Cardiac septum (tissue), 1 donor: ENCODE results near the gene DIP2C. TPM values are rescaled to one million over a fixed set of nuclear protein-coding genes. Genes with fewer than 3 reads are reported as not detected.
"Not testable (repeated sequence)": the region's sequence is repeated elsewhere in the genome, so short reads cannot be mapped to it uniquely, and the experiment has no call there.

Experiments used
- DNase-seq: peaks from one replicate; pipeline ENCODE4 v3.0.0-alpha.2; 2020; ENCODE audit warnings: low spot score
- intact Hi-C: fragments of 100-400 bp; cut with DNase I; formaldehyde crosslinking; loops from one replicate; pipeline ENCODE4 v1.14.0; 2022
- total RNA-seq: library from RNA; stranded (reverse); fragmentation: NEBNext Ultra II Directional; extraction: Animal tissue kit (Norgen Biotek cat#: 25700); gene quantifications from one replicate; pipeline ENCODE4 v1.2.1, GENCODE V29; 2021
- donor health status: DM: no; HTN: no; CAD: no.

The DIP2C gene
- total RNA-seq, 1 donor from 2014 or later, result 28.8 TPM

DNA sequence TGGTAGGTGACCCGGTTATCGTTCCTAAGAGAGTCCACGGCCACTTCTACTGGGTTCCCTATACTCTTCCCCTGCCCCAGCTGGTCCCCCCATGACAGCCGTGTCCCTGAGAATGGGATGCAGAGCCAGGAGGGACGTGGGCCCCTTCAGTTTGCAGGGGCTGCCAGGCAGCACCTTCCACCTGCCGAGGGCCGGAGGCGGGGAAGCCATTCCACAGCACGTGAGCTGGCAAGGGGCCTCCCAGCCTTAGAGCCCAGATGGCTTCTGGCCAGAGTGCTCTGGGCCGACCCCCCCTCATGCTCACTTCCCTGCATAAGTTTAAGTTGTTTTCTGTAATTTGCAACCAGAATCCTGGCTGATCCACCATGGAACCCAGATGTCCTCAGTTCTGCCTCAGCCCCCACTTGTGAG lies 39.0 kb downstream of the DIP2C start:
- intact Hi-C loops, result no loop called here
- DNase-seq, result no peak

DNA sequence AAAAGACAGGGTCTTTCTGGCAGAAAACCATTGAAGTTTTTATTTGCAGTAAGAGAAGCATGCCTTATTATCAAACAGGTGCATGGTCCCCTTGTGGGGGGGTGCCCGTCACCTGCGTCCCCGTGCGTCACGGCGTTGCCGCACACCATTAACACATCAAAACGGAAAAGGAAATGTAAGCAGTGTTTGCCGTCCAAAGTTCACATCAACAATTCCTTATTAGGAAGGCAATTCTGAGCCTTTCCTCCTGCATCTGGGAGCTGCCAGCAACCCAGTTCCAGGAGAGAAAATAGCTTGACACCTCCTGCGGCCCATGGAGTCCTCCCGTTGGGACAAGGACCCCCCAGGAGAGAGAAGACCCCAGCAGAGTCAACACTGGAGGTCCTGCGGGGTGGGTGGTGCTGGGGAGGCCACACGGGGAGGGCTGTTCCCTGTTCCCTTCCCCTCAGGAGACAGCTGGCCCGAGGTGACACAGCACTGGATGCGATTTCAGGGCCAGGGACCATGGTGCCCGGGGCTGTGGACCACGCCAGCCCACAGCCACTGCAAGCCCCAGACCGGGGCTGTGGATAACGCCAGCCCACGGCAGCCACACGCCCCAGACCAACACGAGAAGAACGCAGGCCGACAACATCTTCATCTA lies 39.5 kb downstream of the DIP2C start:
- no peak for DNase-seq
- intact Hi-C loops, result no loop called here

DNA sequence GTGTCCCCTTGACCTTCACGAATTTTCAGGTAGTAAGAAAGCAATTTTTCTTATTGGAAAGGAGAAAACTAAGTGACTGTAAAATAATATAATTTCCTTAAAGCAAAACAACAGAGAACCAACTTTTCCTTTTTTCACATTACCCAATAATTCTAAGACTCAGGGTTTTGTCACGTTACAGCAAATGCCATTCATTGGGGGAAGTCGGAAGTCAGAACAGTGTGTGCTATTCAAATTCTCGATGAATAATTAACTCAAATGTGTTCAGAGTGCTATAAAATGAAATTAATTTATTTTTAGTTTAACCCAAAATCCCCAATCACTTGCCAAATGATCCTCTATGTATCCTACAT lies 40.0 kb downstream of the DIP2C start:
- intact Hi-C loops, result no loop called here
- DNase-seq, result no peak

DNA sequence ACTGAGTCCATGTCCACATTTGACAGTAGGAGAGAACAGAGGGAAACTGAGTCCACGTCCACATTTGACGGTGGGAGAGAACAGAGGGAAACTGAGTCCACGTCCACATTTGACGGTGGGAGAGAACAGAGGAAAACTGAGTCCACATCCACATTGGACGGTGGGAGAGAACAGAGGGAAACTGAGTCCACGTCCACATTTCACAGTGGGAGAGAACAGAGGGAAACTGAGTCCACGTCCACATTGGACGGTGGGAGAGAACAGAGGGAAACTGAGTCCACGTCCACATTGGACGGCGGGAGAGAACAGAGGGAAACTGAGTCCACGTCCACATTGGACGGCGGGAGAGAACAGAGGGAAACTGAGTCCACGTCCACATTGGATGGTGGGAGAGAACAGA lies 42.4 kb downstream of the DIP2C start:
- intact Hi-C loops, DNase-seq: not testable (repeated sequence)

DNA sequence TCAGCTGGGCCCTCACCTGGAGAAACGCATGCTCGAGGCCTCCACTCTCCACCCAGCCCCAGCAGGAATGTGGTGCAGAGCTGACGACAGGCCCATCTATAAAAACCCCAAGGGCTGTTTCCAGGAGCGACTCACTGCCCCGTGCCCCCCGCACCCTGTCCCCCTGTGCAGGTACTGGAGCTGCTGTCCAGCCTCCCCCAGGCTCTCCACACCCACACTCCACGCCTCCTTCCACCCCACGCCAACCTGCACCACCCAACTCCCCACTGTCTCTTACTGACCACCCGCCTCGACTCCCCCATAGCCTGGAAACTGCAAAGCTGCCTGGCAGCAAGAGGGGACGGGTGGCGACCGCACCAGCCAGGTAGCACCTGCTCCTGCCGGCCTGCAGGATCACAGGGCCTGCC lies 43.3 kb downstream of the DIP2C start:
- intact Hi-C loops, result no loop called here
- DNase-seq, result peak; percentile 68

DNA sequence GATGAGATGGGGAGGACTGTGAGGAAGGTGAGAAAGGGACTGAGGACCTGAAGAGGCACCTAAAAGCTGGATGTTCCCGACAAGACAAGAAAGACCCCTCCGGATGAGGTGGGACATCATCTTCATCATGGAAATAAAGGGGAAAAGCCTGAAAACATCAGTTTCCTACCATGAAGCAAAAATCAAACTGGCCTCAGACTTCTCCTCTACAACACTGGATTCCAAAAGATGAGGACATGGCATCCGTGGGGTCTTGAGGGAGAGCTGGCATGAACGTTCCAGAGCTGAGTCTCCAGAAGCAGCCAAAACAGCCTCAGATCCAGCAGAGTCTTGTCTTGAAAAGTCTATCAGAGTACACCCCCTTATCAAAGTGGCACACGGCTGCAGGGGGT lies 44.5 kb downstream of the DIP2C start:
- peak; percentile 46 for DNase-seq
- intact Hi-C loops, result no loop called here

DNA sequence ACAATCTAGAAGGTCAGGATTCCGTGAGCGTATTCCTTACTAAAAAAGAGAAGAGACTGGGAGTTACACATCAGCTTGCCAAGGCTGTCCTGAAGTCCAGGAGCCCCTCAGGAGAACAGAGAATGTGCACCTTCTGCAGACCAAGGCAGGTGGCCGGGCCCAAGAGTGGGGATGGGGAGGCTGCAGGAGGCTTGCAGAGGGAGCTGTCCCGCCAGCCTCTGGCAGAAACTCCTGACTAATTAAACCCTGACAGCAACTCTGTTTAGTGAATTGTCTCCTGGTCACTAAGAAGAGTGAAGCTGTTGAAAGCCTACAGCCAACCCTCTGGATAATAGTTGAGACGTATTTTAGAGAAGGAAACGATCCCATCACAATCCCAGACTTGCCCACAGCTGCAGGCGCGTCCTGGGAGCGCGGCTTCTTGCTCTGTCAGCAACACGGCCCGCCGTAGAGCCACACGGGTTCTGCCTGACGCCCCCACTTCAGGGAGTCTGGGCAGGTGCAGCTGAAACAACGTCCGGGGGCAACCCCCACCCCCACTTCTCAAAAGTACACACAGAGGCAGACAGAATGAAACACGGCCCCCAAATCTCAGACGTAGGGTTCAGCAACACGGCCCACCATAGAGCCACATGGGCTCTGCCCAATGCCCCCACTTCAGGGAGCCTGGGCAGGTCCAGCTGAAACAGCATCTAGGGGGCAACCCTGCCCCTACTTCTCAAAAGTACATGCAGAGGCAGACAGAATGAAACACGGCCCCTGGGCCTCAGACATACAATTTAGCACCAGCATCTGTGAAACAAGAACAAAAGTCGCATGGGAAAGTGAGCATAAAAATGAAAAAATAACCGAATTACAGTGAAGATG lies 45.2 kb downstream of the DIP2C start:
- intact Hi-C loops, result no loop called here

DNA sequence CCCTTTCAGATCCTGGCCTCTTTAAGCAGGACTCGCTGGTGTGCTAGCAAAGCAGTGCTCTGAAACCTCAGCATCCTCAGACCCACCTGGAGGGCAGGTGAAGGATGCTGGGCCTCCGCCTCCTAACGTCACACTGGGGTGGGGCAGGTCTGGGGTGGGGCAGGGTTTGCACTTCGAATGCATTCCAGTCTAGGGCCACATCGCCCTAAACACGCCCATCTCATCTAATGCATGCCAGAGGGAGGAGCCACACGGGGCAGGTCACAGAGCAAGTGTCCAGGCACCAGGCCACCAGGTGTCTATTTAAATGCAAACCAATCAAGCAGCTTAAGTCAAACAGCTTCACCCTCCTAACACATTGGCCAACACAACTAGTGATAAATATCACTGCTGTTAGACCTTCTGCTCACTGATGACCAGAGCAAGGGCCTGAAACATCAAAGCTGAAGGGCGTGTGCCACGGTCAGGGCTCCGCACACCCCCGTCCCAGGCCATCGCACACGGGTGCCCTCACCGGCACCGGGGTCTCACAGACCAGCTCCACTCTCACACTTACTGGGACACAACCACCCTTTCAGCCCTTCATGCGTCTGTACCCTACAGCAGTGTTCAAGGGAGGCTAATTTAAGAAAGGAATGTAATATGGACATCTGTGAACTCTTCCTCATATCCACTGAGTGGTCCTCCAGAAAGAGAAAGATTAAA lies 47.1 kb downstream of the DIP2C start:
- intact Hi-C loops, result no loop called here

More for the DNA sequence above, 45.2 kb downstream of the DIP2C start:
- DNase-seq, result peak; percentile 58

DNA sequence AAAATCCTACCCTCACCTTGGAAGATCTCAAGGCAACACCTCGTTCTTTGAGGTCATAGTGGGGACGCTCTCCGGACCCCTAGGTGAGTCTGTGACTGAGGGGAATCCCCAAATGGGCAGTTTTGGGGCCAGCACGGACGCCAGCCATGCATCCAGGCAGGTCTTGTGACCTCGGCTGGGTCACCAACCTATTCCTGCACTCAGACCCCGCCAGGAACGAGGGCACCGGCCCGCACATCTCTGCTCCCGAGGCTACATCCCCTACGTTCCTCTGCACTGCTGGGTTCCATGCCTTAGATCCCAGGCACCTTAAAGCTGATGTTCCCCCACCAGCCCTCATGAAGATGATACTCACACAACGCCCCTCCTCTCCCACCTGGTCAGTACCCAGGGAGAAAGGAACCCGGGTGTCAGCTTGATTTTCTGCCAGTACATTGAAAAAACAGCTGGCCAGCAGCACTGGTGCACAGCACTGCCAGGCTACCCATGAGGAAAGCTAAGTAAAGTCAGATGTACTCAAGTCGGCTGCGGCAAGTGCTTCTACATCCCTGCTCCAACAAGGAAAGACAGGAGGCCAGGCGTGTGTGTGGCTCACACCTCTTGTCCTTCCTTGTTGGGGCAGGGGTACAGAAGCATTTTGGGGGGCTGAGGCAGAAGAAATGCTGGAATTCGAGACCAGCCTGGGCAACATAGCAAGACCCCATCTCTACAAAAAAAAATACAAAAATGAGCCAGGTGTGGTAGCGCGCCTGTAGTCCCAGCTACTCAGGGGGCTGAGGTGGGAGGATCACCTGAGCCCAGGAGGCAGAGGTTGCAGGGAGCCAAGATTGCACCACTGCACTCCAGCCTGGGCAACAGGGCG lies 48.1 kb downstream of the DIP2C start:
- intact Hi-C loops, result no loop called here
- DNase-seq, result peak; percentile 41

More for the DNA sequence above, 47.1 kb downstream of the DIP2C start:
- peak; percentile 56 for DNase-seq

DNA sequence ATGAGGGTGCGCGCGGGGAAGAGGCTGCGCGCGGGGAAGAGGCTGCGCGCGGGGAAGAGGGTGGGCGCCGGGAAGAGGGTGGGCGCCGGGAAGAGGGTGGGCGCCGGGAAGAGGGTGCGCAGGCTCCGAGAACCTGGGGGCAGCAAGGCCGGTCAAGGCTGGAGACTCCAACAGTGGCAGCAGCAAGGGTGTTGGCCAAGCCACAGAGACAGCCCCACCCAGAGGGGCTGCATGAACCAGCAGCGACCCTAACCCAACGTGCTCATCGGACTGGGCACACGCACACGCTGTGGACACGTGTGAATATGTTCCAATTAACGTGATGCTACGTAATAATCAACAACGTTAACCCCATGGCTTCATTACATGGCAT lies 48.8 kb downstream of the DIP2C start:
- intact Hi-C loops, result no loop called here
- no peak for DNase-seq

DNA sequence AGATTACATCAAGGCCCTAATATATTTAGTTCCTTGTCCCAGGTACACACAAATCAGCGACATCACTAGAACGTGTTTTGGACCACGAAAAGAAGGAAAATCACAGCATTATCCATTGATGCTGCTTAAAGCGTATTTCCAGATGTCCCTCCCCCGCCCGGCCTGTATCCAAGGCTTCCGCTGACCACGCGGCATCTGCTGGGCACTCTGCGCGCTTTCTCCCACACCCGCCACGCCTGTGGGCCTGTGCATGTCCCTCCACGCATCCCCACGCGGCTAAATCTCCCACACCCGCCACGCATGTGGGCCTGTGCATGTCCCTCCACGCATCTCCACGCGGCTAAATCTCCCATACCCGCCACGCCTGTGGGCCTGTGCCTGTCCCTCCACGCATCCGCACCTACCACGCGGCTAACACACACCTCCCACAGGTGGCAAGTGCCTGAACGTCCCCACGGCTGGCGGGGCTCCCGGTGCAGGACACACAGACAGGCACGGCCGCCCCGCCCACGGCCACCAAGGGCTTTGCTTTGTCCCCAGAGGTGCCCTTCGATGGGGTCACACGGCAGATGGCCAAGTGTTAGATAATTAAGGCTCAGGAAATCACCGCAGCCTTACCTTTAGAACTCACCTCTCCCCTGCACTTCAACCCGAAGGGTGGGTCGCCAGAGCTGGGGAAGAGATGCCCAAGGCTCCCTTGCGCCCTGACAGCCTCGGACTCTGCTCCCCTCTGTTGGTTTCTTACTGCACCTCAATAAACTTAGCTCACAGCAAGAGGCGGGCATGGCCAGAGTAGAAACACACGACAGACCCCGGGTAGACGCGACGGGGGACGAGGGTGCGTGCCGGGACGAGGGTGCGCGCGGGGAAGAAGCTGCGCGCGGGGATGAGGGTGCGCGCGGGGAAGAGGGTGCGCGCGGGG lies 49.5 kb downstream of the DIP2C start:
- intact Hi-C loops, result no loop called here
- DNase-seq, result peak; percentile 68

DNA sequence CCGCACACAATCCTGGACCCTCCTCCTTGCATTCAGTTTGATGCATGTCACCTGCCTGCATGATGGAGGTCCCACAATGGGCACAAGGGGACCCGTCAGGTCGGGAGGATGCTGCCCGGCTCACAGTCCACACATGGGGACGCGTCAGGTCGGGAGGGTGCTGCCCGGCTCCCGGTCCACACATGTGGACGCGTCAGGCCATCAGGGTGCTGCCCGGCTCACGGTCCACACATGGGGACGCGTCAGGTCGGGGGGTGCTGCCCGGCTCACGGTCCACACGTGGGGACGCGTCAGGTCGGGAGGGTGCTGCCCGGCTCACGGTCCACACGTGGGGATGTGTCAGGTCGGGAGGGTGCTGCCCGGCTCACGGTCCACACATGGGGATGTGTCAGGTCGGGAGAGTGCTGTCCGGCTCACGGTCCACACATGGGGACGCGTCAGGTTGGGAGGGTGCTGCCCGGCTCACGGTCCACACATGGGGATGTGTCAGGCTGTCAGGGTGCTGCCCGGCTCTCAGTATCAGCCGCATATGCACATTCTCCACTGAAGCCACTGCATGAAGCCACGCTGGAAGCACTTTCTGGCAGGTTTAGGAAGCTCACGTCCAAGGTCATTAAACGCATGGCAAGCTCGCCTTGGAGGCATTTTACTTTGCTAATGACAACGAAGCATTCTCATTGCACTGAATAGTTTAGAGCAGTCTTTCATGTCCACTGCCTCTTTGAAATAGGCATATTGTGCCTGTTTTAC lies 50.3 kb downstream of the DIP2C start:
- intact Hi-C loops, result no loop called here
- no peak for DNase-seq

DNA sequence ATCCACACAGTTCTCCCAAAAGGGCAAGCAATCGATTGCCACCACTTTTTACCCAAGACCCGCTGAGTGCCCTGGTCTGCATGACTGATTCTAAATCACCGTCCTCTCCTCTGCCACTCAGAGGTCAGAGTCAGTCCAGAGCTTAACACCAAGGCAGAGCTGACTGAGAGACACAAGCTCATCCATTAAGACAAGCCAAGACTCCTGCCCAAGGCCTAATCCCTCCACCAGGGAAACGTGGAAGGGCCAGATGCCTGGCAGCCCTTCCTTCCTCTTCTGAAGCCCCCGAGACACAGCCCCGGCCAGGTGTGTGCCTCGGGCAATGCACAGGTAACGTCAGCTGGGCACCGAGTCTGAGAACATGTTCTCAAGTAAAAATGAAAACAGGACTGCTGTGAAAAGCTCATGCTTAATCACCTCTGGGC lies 51.7 kb downstream of the DIP2C start:
- intact Hi-C loops, result no loop called here

DNA sequence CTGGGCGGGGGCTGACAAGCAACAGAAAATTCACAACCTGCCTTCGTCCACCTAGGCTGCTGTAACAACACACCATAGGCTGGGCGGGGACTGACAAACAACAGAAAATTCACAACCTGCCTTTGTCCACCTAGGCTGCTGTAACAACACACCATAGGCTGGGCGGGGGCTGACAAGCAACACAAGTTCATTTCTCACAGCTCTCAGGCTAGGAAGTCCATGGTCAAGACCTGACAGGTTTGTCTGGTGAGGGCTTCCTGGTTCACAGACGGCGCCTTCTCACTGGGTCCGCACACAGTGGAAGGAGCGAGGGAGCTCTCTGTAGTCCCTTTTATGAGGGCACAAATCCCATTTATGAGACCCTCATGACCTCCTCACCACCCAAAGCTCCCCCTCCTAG lies 52.2 kb downstream of the DIP2C start:
- no peak for DNase-seq
- intact Hi-C loops, result no loop called here

More for the DNA sequence above, 51.7 kb downstream of the DIP2C start:
- DNase-seq, result no peak

DNA sequence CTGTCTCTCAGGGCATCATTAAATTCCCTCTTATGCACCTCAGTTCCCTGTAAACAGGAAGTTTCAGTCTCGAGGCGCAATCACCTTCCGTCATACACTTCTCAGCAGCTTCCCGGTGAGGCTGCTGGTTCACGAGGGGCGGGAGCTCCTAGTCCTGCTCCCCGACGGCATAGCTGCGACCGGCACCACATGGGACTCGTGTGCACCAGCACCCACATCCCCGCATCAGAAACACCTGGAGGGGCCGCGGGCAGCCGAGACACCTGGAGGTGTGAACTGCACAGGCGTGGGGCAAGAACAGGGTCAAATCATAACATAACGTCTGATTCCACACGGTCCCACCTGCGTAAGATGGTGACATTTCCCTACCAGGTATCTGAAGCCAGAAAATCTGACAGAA lies 52.7 kb downstream of the DIP2C start:
- intact Hi-C loops, result no loop called here
- no peak for DNase-seq

DNA sequence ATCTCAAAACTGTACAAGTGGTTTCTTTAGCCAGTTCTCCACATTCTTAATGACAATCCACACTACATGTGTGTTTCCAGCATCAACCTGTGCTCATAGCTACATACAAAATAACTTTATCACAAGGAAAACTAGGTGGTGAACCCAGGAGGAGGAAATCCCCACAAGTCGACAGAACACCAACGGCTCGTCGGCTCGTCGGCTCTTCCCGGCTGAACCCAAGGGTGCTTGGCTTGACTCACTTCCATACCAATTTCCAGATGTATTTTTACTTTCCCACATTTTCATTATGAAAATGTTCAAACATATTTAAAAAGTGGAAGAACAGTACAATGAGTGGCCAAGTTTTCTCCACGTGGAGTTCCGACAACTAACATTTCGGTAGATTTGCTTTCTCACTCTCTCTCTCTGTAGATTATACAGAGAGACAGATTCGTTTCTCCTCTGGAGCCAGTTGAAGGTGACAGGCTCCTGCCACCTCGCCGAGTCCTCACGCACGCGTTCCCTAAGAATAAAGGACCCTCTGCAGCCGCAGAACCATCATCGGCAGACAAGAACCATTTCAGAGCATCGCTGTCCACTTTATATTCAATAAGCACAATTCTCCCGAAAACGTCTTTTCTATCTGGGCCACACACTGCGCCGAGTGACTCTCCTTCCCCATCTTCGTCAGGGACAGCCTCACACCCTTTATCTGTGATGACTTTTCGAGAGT lies 53.3 kb downstream of the DIP2C start:
- DNase-seq, result no peak
- intact Hi-C loops, result no loop called here

DNA sequence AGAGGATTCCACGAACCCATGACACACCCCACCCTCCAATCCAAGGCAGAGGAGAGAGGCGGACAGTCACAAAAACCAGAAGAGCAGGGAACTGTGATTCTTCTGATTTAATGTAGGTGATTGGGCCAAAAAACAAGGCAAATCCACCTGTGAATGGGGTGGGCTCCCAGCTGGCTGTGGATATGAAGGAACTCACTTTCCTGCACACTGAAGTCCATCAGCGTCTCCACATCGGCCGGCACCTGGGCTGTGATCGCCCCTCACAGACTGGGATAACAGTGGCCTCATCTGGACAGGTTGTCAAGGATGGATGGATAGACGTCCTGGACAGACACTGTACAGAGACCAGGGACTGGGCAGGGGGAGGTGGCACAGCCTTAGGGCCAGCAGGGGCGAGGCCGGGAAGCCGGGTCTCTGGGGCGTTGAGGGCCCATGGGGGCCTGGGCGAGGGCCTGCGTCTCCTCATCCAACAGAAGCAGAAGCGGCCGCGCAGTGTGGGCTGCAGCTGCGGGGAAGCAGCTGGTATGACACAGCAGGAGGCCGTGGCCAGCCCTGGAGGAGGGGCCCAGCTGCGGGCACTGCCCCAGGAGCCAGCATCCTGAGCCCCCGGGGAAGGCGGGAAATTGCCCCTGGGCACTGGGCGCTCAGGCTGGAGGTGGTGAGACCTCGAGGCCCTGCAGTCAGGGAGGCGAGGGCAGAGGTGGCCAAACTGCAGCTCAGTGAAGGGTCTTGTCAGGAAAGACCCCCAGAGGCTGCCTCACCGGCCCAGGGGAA lies 54.2 kb downstream of the DIP2C start:
- DNase-seq, result no peak
- intact Hi-C loops, result no loop called here
